Measurements from ENCODE around the gene NRXN2.

DNA sequence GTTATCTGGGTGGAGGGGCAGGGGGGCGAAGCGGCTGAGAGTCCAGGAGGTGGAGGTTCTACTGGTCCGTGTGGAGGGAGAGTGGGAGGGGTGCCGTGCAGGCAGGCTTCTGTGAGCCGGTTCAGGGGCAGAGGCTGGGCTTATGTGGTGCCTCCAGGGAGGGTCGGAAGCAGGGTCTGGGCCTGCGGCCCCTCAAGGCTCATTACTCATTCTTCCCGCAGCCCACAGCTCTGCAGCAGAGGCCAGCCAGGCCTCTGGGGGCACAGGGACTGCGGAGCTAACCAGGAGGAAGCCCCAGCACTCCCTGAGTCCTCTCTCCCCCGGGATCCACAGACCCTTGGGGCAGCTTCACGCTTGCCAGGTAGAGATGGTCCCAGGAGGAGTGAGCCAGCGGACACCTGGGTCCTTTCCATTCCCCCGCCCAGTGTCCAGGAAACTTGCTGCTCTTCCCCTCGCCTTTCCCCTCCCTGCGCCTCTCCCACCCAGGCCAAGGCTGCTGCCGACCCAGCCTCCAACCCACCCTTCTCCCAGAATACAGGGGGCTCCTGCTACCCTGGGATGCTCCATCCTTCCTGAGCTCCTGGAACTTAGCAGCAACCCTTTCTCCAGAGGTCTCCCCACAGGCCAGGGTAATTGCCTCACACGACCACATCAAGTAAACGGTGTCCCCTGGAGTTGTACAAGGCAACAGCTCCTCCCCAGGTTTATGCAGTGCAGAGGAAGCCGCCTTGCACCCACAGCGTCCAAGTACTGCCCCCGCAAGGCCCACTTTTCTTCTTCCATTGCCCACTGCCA, 6.3 kb downstream of the NRXN2 start:
- TF ChIP-seq TAF1 (IDR thresholded peaks at IDR 0.05; ENCODE audit: borderline replicate concordance, insufficient read depth, low read length) (no peak), POLR2AphosphoS5 (IDR thresholded peaks at IDR 0.05; ENCODE audit: low read depth, low read length) (no peak), SIN3A (IDR thresholded peaks at IDR 0.05; ENCODE audit: borderline replicate concordance, insufficient read depth, low read length) (no peak), FOXP2 (optimal IDR thresholded peaks at IDR 0.05; ENCODE audit: borderline replicate concordance, extremely low read depth, extremely low read length, insufficient read depth) (no peak)
- TF ChIP-seq, protein P1, sequence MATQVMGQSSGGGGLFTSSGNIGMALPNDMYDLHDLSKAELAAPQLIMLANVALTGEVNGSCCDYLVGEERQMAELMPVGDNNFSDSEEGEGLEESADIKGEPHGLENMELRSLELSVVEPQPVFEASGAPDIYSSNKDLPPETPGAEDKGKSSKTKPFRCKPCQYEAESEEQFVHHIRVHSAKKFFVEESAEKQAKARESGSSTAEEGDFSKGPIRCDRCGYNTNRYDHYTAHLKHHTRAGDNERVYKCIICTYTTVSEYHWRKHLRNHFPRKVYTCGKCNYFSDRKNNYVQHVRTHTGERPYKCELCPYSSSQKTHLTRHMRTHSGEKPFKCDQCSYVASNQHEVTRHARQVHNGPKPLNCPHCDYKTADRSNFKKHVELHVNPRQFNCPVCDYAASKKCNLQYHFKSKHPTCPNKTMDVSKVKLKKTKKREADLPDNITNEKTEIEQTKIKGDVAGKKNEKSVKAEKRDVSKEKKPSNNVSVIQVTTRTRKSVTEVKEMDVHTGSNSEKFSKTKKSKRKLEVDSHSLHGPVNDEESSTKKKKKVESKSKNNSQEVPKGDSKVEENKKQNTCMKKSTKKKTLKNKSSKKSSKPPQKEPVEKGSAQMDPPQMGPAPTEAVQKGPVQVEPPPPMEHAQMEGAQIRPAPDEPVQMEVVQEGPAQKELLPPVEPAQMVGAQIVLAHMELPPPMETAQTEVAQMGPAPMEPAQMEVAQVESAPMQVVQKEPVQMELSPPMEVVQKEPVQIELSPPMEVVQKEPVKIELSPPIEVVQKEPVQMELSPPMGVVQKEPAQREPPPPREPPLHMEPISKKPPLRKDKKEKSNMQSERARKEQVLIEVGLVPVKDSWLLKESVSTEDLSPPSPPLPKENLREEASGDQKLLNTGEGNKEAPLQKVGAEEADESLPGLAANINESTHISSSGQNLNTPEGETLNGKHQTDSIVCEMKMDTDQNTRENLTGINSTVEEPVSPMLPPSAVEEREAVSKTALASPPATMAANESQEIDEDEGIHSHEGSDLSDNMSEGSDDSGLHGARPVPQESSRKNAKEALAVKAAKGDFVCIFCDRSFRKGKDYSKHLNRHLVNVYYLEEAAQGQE (IDR thresholded peaks at IDR 0.05; ENCODE audit: insufficient read depth in 1 of 2, low read depth in 2 of 2, low read length in 2 of 2): no peak
